SK-N-SH (cell line): Measurements from ENCODE around the gene YY1. TPM values are rescaled to one million over a fixed set of nuclear protein-coding genes. Genes with fewer than 3 reads are reported as not detected.

Experiments used
- CTCF ChIA-PET: fragments of 300-600, 350-600 bp; formaldehyde crosslinking; extraction: SDS; loops from one replicate; lab custom pipeline; 2021; lab: Yijun Ruan, JAX
- POLR2A ChIA-PET: fragments of 350-600 bp; sonication (Branson Sonifier 250); formaldehyde crosslinking; extraction: SDS; loops from one replicate; lab custom pipeline; 2020; ENCODE audit warnings: antibody characterized with exemption, inconsistent platforms; lab: Yijun Ruan, JAX
- DNase-seq: peaks from one replicate; pipeline ENCODE4 v3.0.0; 2012
- H2AFZ ChIP-seq: fragments of 200-600 bp; sonication (generic); 2 replicates; pipeline ENCODE4 v1.8.1; 2016; ENCODE audit warnings: antibody characterized with exemption, mild to moderate bottlenecking, low read depth
- H3F3A ChIP-seq: fragments of 200-600 bp; sonication (generic); replicated peaks from 2 replicates; pipeline ENCODE3; 2016; ENCODE audit warnings: antibody characterized with exemption, mild to moderate bottlenecking; ENCODE audit not compliant: insufficient read depth
- H3K27ac ChIP-seq, 2 experiments: fragments of 200-500 bp in 1 of 2; fragments of 200-600 bp in 1 of 2; sonication (Bioruptor generic) in 1 of 2; sonication (generic), shearing (Covaris generic) in 1 of 2; 2 replicates each; pipeline versions ENCODE4 v1.5.1 to v1.6.1; 2014 to 2016; ENCODE audit warnings: low read depth in 2 of 2, inconsistent platforms in 1 of 2, low read length in 1 of 2, mild to moderate bottlenecking in 1 of 2, mixed read lengths in 1 of 2
- H3K27me3 ChIP-seq: fragments of 200-600 bp; sonication (generic), shearing (Covaris generic); 2 replicates; pipeline ENCODE4 v1.6.1; 2016; ENCODE audit warnings: mixed run types; ENCODE audit not compliant: insufficient read depth
- H3K36me3 ChIP-seq, 2 experiments: fragments of 200-500 bp in 1 of 2; fragments of 200-600 bp in 1 of 2; sonication (Bioruptor generic) in 1 of 2; sonication (generic) in 1 of 2; replicated peaks in 1 of 2; 2 replicates each; pipeline versions ENCODE3 to v1.5.1; 2014 to 2016; ENCODE audit warnings: low read length in 1 of 2, mild to moderate bottlenecking in 1 of 2; ENCODE audit not compliant: insufficient read depth in 2 of 2, control insufficient read depth in 1 of 2
- H3K4me1 ChIP-seq, 2 experiments: fragments of 200-500 bp in 1 of 2; fragments of 200-600 bp in 1 of 2; sonication (Bioruptor generic) in 1 of 2; sonication (generic), shearing (Covaris generic) in 1 of 2; 2 replicates each; pipeline versions ENCODE4 v1.5.1 to v1.6.1; 2014 to 2016; ENCODE audit warnings: low read depth in 1 of 2, low read length in 1 of 2, mixed run types in 1 of 2; ENCODE audit not compliant: insufficient read depth in 2 of 2, control insufficient read depth in 1 of 2
- H3K4me2 ChIP-seq: fragments of 200-600 bp; sonication (generic), shearing (Covaris generic); 2 replicates; pipeline ENCODE4 v1.6.1; 2017; ENCODE audit warnings: mixed run types
- H3K4me3 ChIP-seq, 2 experiments: fragments of 200-500 bp in 1 of 2; fragments of 200-600 bp in 1 of 2; sonication (Bioruptor generic) in 1 of 2; sonication (generic), shearing (Covaris generic) in 1 of 2; 2 replicates each; pipeline versions ENCODE4 v1.5.1 to v1.8.1; 2014 to 2016; ENCODE audit warnings: low read depth in 2 of 2, inconsistent platforms in 1 of 2, low read length in 1 of 2, mild to moderate bottlenecking in 1 of 2, mixed read lengths in 1 of 2, moderate library complexity in 1 of 2
- H3K79me2 ChIP-seq: fragments of 200-600 bp; sonication (generic); 2 replicates; pipeline ENCODE4 v1.8.1; 2017; ENCODE audit warnings: mild to moderate bottlenecking; ENCODE audit not compliant: insufficient read depth
- H3K9ac ChIP-seq: fragments of 200-600 bp; sonication (generic); 2 replicates; pipeline ENCODE4 v1.6.1; 2017; ENCODE audit warnings: mixed run types
- H3K9me2 ChIP-seq: fragments of 200-600 bp; sonication (generic); 2 replicates; pipeline ENCODE4 v1.6.1; 2017; ENCODE audit warnings: mixed run types
- H3K9me3 ChIP-seq: fragments of 200-600 bp; sonication (generic); 2 replicates; pipeline ENCODE4 v1.6.1; 2017; ENCODE audit warnings: mixed run types, mild to moderate bottlenecking, moderate library complexity
- H4K20me1 ChIP-seq: fragments of 200-600 bp; sonication (generic); 2 replicates; pipeline ENCODE4 v1.6.1; 2017; ENCODE audit warnings: mild to moderate bottlenecking, mixed run types; ENCODE audit not compliant: insufficient read depth
- CHD2 ChIP-seq: fragments of 150-350 bp; IDR thresholded peaks from 2 replicates; pipeline ENCODE4 v1.6.1; 2018; ENCODE audit warnings: low read length; ENCODE audit not compliant: partially characterized antibody
- ELF1 ChIP-seq: IDR thresholded peaks from 2 replicates; pipeline ENCODE4 v1.4.0; 2012
- FOSL2 ChIP-seq: IDR thresholded peaks from 2 replicates; pipeline ENCODE4 v1.4.0; 2012; ENCODE audit warnings: low read depth, mild to moderate bottlenecking, moderate library complexity, borderline replicate concordance
- GABPA ChIP-seq: IDR thresholded peaks from 2 replicates; pipeline ENCODE4 v1.4.0; 2012; ENCODE audit warnings: low read depth, mild to moderate bottlenecking
- GATA2 ChIP-seq: sonication (generic); formaldehyde crosslinking; IDR thresholded peaks from 2 replicates; pipeline ENCODE4 v1.5.0; 2020; ENCODE audit warnings: mild to moderate bottlenecking, missing genetic modification reagents
- JUND ChIP-seq: IDR thresholded peaks from 2 replicates; pipeline ENCODE4 v1.4.0; 2012
- MXI1 ChIP-seq: IDR thresholded peaks from 2 replicates; pipeline ENCODE4 v1.6.1; 2012; ENCODE audit warnings: mild to moderate bottlenecking, low read depth, low read length, improper control_type of control experiment
- NFIC ChIP-seq: IDR thresholded peaks from 2 replicates; pipeline ENCODE4 v1.4.0; 2012; ENCODE audit warnings: borderline replicate concordance
- NRF1 ChIP-seq: IDR thresholded peaks from 2 replicates; pipeline ENCODE4 v1.6.1; 2012; ENCODE audit warnings: low read depth, mild to moderate bottlenecking, low read length
- POLR2AphosphoS5 ChIP-seq: IDR thresholded peaks from 2 replicates; pipeline ENCODE4 v1.6.1; 2012; ENCODE audit warnings: low read depth, low read length
- RAD21 ChIP-seq: IDR thresholded peaks from 2 replicates; pipeline ENCODE4 v1.6.1; 2012; ENCODE audit warnings: mild to moderate bottlenecking, low read length
- RCOR1 ChIP-seq: fragments of 150-350 bp; IDR thresholded peaks from 2 replicates; pipeline ENCODE4 v1.6.1; 2017; ENCODE audit warnings: antibody characterized with exemption, low read length
- RFX5 ChIP-seq: IDR thresholded peaks from 2 replicates; pipeline ENCODE4 v1.6.1; 2012; ENCODE audit warnings: mild to moderate bottlenecking, improper control_type of control experiment, low read length
- RXRA ChIP-seq: IDR thresholded peaks from 2 replicates; pipeline ENCODE4 v1.4.0; 2012; ENCODE audit warnings: low read depth, mild to moderate bottlenecking, borderline replicate concordance
- SMC3 ChIP-seq: IDR thresholded peaks from 2 replicates; pipeline ENCODE4 v1.6.1; 2012; ENCODE audit warnings: low read depth, low read length, improper control_type of control experiment
- TCF12 ChIP-seq: IDR thresholded peaks from 2 replicates; pipeline ENCODE4 v1.4.0; 2012
- TEAD4 ChIP-seq: IDR thresholded peaks from 2 replicates; pipeline ENCODE4 v1.4.0; 2012; ENCODE audit warnings: mild to moderate bottlenecking, borderline replicate concordance; ENCODE audit not compliant: insufficient read depth
- WGBS: methylation state at CpG from one replicate; pipeline ENCODE4 v1.1.6; 2017; ENCODE audit warnings: low lambda C conversion rate; 5-methylcytosine and 5-hydroxymethylcytosine counted together
- polyA plus RNA-seq, 3 experiments: library from polyadenylated mRNA; depleted of rRNA; stranded (reverse); fragments of >200 nt; gene quantifications; 2 replicates each; pipeline ENCODE4 v1.2.3, GENCODE V29; 2012
- TF ChIP-seq, protein P1 (sequence below): fragments of 150-350 bp; IDR thresholded peaks from 2 replicates; pipeline ENCODE4 v1.6.1; 2017; ENCODE audit warnings: antibody characterized with exemption, low read length, low read depth, borderline replicate concordance
- TF ChIP-seq, protein P2 (sequence below): IDR thresholded peaks from 2 replicates; pipeline ENCODE4 v1.4.0; 2012; ENCODE audit warnings: low read depth, borderline replicate concordance
- TF ChIP-seq, protein P3 (sequence below): IDR thresholded peaks from 2 replicates; pipeline ENCODE4 v1.4.0; 2012; ENCODE audit warnings: low read depth, borderline replicate concordance

YY1 gene
- polyA plus RNA-seq, 1 of the 3 experiments (the other 2 are of a cell fraction), result 18.1 TPM

DNA sequence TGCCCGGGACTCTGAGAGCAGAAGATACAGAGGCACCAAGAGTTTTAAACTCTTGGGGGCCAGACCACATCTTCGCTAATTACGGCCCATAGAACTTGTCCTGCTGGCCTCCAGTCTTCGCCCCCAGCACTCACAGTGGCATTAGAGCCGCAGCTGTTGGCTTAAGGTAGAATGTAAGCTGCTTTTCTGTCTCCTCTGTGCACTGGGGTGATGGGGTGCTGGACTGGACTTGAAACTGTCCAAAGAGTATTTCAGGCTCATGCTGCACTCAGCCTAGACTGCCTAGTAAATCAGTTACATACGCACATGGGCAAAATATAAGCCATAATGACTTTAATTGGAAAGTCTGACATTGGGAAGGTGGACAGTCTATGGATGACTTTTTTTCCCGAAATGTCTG, 29.0 kb downstream of the YY1 start (continued):
- TF ChIP-seq, protein P1, sequence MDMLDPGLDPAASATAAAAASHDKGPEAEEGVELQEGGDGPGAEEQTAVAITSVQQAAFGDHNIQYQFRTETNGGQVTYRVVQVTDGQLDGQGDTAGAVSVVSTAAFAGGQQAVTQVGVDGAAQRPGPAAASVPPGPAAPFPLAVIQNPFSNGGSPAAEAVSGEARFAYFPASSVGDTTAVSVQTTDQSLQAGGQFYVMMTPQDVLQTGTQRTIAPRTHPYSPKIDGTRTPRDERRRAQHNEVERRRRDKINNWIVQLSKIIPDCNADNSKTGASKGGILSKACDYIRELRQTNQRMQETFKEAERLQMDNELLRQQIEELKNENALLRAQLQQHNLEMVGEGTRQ, result no peak
- no peak for TF ChIP-seq MXI1

DNA sequence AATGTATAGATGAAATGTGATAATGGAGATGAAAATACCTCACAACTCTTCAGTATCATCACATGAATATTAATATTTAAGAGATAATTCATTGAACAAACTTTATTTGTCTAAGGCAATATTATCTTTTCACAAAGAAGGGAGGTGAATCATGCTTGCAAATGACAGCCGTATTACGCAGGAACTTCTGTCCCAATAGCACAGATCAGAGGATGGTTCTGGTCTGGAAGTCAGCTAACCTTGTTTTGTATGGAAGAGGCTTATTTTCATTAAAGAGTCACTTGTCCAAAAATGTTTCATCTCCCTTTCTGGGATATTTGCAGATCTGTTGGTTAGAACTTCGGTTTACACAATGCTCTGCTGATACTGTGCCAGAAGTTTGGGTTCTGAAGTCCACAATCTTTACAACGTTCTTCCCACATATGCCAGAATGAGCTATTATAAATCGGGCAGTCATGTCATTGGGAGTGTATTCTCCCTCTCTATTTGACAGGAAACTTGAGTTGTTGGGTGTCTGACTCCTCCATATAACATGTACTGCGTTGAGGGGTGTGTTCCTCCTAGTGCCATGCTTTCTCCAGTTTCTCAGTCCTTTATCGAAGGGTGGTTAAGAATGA, 29.8 kb downstream of the YY1 start:
- 89% methylated on average over 7 of the region's 7 CpGs for WGBS
- DNase-seq, result no peak
- no peaks in the 10 kb centered on the region for H3K36me3 ChIP-seq
- peaks cover 6% of the 10 kb centered on the region for H3F3A ChIP-seq
- TF ChIP-seq FOSL2 (no peak), RCOR1 (no peak), JUND (no peak), NFIC (no peak), GATA2 (CRISPR knock-in tag) (no peak), TCF12 (no peak), ELF1 (no peak), RAD21 (no peak), CHD2 (no peak), NRF1 (no peak), RFX5 (no peak), POLR2AphosphoS5 (no peak), TEAD4 (no peak), GABPA (no peak), SMC3 (no peak), RXRA (no peak)
- TF ChIP-seq, protein P1, result no peak
- TF ChIP-seq, protein P2, sequence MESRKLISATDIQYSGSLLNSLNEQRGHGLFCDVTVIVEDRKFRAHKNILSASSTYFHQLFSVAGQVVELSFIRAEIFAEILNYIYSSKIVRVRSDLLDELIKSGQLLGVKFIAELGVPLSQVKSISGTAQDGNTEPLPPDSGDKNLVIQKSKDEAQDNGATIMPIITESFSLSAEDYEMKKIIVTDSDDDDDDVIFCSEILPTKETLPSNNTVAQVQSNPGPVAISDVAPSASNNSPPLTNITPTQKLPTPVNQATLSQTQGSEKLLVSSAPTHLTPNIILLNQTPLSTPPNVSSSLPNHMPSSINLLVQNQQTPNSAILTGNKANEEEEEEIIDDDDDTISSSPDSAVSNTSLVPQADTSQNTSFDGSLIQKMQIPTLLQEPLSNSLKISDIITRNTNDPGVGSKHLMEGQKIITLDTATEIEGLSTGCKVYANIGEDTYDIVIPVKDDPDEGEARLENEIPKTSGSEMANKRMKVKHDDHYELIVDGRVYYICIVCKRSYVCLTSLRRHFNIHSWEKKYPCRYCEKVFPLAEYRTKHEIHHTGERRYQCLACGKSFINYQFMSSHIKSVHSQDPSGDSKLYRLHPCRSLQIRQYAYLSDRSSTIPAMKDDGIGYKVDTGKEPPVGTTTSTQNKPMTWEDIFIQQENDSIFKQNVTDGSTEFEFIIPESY, result no peak
- TF ChIP-seq, protein P3, sequence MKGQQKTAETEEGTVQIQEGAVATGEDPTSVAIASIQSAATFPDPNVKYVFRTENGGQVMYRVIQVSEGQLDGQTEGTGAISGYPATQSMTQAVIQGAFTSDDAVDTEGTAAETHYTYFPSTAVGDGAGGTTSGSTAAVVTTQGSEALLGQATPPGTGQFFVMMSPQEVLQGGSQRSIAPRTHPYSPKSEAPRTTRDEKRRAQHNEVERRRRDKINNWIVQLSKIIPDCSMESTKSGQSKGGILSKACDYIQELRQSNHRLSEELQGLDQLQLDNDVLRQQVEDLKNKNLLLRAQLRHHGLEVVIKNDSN, result no peak
- TF ChIP-seq, all 33 proteins: peak for 0
- CTCF ChIA-PET, result interaction anchor here (1.0 to 8.9 kb wide), 6 partner anchors 10 to 109 kb away, joined by 3 to 58 read pairs (median 4); no protein-coding TSS in a partner anchor
- Histone ChIP-seq H3K9me3 (no peaks in the 10 kb centered on the region), H3K9me2 (no peaks in the 10 kb centered on the region), H3K27me3 (no peaks in the 10 kb centered on the region), H2AFZ (no peak overlapping the region), H3K4me1 (no peaks in the 10 kb centered on the region), H3K4me3 (no peak overlapping the region), H3K27ac (no peak overlapping the region), H3K9ac (no peak overlapping the region), H3K79me2 (peaks cover 100% of the 10 kb centered on the region), H3K4me2 (no peak overlapping the region), H4K20me1 (peaks cover 93% of the 10 kb centered on the region)
- POLR2A ChIA-PET, result no interaction called here
